ENCODE data around the gene AAK1.

Gene AAK1

DNA sequence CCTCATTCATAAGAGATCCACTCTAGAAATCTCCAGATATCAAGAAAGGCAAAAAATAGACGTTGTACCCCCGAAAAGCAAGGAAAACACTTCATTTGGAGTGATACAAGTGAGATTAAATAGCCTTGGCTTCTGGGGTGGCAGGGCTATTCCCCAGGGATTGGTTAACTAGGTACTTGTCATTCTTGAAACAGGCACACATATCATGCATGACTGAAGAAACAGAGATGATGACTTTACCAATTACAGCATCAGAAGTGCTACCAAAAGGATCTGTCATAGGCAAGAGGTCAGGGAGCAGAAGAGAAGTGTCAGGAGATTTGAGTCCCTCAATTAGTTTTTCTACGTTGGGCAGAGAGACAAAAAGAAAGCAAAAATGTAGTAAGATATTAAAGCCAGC is 161.1 kb downstream of the AAK1 start:
- in situ Hi-C loops (cut with HindIII; ENCODE audit: low pct_ligation_motif_present, low sequenced_read_pairs): no loop called here
- no peaks in the 10 kb centered on the region for H3K27me3 ChIP-seq (replicated peaks)
- H3K36me3 ChIP-seq (replicated peaks): peaks cover 7% of the 10 kb centered on the region
- H3K4me3 ChIP-seq (ENCODE audit: low read depth, low read length): no peak overlapping the region
- no peak overlapping the region for H3K27ac ChIP-seq
- no peak for TF ChIP-seq CTCF (IDR thresholded peaks at IDR 0.05; ENCODE audit: low read depth, low read length, missing control alignments)
- DNase-seq: no peak

DNA sequence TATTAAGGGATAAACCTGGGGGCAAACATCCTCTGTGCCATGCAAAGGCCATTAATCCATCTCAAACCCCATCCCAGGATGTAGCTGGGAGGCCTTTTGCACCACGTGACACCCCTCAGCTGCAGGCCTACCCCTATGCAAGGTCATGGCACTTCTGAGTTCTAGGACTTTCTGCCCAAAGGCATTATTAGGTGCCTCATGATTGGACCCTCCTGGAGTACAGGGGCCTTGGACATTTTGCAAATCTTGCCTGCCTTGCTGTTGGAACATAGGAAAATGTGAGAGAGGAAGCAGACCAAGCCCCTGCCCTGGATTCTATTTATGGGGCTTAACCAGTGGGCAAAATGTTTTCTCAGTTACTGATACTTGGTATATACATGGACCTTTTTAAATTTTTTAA is 162.1 kb downstream of the AAK1 start:
- DNase-seq: no peak
- Histone ChIP-seq H3K27ac (no peak overlapping the region), H3K27me3 (replicated peaks) (no peaks in the 10 kb centered on the region), H3K36me3 (replicated peaks) (peaks cover 11% of the 10 kb centered on the region), H3K4me3 (ENCODE audit: low read depth, low read length) (no peak overlapping the region)
- in situ Hi-C loops (cut with HindIII; ENCODE audit: low pct_ligation_motif_present, low sequenced_read_pairs): no loop called here
- no peak for TF ChIP-seq CTCF (IDR thresholded peaks at IDR 0.05; ENCODE audit: low read depth, low read length, missing control alignments)

DNA sequence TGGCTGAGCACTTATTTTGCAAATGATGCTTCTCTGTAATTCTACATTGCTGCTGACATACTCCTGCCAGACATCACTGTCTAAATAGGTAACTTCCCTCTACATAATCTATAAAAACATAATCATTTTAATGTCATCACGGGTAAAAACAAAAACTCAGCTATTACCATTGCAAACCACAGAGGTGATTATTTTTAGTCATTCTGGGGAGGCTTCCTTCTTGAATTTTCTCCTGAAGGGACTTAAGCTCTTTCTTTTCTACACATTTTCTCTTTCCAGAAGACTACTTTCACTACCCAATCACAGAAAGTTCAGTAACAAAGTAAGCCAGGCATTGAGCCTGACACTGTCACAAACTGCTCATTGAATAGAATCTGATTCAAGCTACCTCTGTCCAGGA is 165.9 kb downstream of the AAK1 start:
- Histone ChIP-seq H3K36me3 (replicated peaks) (peaks cover 14% of the 10 kb centered on the region), H3K4me3 (ENCODE audit: low read depth, low read length) (no peak overlapping the region), H3K27me3 (replicated peaks) (no peaks in the 10 kb centered on the region), H3K27ac (no peak overlapping the region)
- in situ Hi-C loops (cut with HindIII; ENCODE audit: low pct_ligation_motif_present, low sequenced_read_pairs): no loop called here
- TF ChIP-seq CTCF (IDR thresholded peaks at IDR 0.05; ENCODE audit: low read depth, low read length, missing control alignments): no peak
- no peak for DNase-seq

- Histone ChIP-seq H3K4me3 (ENCODE audit: low read depth, low read length) (no peak overlapping the region), H3K27ac (no peak overlapping the region), H3K36me3 (replicated peaks) (peaks cover 16% of the 10 kb centered on the region), H3K27me3 (replicated peaks) (no peaks in the 10 kb centered on the region)
- TF ChIP-seq CTCF (IDR thresholded peaks at IDR 0.05; ENCODE audit: low read depth, low read length, missing control alignments): no peak
- no peak for DNase-seq
- in situ Hi-C loops (cut with HindIII; ENCODE audit: low pct_ligation_motif_present, low sequenced_read_pairs): no loop called here
These were observed 168.9 kb downstream of the AAK1 start for GRCh38 chr2:69474688-69475087.

GRCh38 chr2:69471793-69472192 is 171.7 kb downstream of the AAK1 start:
- in situ Hi-C loops (cut with HindIII; ENCODE audit: low pct_ligation_motif_present, low sequenced_read_pairs): no loop called here

More at GRCh38 chr2:69471793-69472192, 171.7 kb downstream of the AAK1 start:
- H3K36me3 ChIP-seq (replicated peaks): peaks cover 10% of the 10 kb centered on the region
- DNase-seq: no peak
- H3K4me3 ChIP-seq (ENCODE audit: low read depth, low read length): no peak overlapping the region
- H3K27me3 ChIP-seq (replicated peaks): no peaks in the 10 kb centered on the region
- no peak overlapping the region for H3K27ac ChIP-seq
- no peak for TF ChIP-seq CTCF (IDR thresholded peaks at IDR 0.05; ENCODE audit: low read depth, low read length, missing control alignments)
